ENCODE measurements around the gene PML.

- TF ChIP-seq CEBPB (IDR thresholded peaks at IDR 0.05) (no peak), USF1 (IDR thresholded peaks at IDR 0.05) (no peak), TCF12 (IDR thresholded peaks at IDR 0.05; ENCODE audit: low read depth) (0 out of 2 replicates have a peak, but pooled peaks have one; percentile 31), REST (IDR thresholded peaks at IDR 0.05; ENCODE audit: low read depth) (no peak), CREB1 (IDR thresholded peaks at IDR 0.05; ENCODE audit: low read depth) (no peak), YY1 (IDR thresholded peaks at IDR 0.05; ENCODE audit: low read depth) (no peak), EP300 (IDR thresholded peaks at IDR 0.05; ENCODE audit: borderline replicate concordance) (no peak)
These were observed 9.2 kb upstream of the PML start for GRCh38 chr15:73985101-73985873.
